Fibroblast of villous mesenchyme (primary cell): ENCODE measurements around the gene DIP2A. TPM values are rescaled to one million over a fixed set of nuclear protein-coding genes. Genes with fewer than 3 reads are reported as not detected.
"Not testable (repeated sequence)": the region's sequence is repeated elsewhere in the genome, so short reads cannot be mapped to it uniquely, and the experiment has no call there.

Experiments
- DNase-seq: peaks from one replicate; pipeline ENCODE4 v3.0.0-alpha.2; 2010; ENCODE audit warnings: low read depth
- H3K4me3 ChIP-seq: 2 replicates; pipeline ENCODE4 v1.5.1; 2011; ENCODE audit warnings: low read depth, mild to moderate bottlenecking, low read length
- total RNA-seq: library from RNA; depleted of rRNA; stranded (reverse); fragments of >200 nt; gene quantifications from 2 replicates; pipeline ENCODE4 v1.2.3, GENCODE V29; 2012
- TF ChIP-seq, protein P1 (sequence below): IDR thresholded peaks from 2 replicates; pipeline ENCODE4 v1.5.1; 2012; ENCODE audit warnings: low read depth, mild to moderate bottlenecking, low read length; ENCODE audit not compliant: insufficient read depth

The DIP2A gene
- total RNA-seq, 1 donor = 32.0 TPM

DNA sequence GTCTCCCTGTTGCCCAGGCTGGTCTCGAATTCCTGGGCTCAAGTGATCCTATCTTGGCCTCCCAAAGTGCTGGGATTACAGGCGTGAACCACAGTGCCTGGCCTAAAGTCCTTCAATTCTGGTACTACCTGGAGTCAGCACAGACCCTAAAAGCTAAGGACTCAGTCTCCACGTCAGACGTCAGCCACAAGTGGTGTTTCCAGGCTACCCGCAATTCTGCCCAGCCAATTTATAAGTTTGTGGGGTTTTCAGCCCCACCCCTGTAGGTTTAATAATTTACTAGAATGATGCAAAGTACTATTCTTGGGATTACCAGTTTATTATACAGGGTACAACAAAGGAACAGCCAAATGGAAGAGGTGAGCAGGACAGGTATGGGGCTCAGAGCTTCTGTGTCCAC, 10.6 kb upstream of the DIP2A start:
- no peak for DNase-seq
- H3K4me3 ChIP-seq = no peak overlapping the region
- TF ChIP-seq, protein P1, sequence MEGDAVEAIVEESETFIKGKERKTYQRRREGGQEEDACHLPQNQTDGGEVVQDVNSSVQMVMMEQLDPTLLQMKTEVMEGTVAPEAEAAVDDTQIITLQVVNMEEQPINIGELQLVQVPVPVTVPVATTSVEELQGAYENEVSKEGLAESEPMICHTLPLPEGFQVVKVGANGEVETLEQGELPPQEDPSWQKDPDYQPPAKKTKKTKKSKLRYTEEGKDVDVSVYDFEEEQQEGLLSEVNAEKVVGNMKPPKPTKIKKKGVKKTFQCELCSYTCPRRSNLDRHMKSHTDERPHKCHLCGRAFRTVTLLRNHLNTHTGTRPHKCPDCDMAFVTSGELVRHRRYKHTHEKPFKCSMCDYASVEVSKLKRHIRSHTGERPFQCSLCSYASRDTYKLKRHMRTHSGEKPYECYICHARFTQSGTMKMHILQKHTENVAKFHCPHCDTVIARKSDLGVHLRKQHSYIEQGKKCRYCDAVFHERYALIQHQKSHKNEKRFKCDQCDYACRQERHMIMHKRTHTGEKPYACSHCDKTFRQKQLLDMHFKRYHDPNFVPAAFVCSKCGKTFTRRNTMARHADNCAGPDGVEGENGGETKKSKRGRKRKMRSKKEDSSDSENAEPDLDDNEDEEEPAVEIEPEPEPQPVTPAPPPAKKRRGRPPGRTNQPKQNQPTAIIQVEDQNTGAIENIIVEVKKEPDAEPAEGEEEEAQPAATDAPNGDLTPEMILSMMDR = no peak

DNA sequence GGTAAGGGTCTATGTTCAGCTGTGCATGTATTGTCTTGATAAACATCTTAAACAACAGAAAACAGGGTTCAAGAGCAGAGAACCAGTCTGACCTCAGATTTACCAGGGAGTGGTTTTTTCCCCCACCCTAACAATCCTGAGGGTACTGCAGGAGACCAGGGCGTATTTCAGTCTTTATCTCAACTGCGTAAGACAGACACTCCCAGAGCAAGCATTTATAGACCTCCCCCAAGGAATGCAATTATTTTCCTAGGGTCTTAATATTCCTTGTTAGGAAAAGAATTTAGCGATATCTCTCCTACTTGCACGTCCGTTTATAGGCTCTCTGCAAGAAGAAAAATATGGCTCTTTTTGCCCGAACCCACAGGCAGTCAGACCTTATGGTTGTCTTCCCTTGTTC, 9.8 kb upstream of the DIP2A start:
- not testable (repeated sequence) for DNase-seq, H3K4me3 ChIP-seq

DNA sequence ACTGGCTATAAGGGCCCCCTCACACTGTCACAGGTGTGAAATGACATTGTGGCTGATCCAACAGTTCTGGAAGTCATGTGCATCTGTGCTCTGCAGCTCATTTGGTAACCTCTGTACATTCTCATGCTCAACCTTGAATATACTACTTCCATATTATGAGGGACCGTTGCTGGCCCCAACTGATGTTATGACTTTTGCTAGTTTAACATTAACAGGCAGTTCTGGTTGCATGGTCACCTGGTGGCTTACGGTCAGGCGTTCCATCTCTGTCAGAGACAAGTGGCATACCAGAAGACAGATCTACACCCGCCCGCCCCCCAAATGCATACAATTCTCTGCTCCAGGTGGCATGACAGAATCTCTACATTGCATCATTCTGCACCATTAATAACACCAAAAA, 6.0 kb upstream of the DIP2A start:
- DNase-seq = no peak
- H3K4me3 ChIP-seq = no peak overlapping the region
- TF ChIP-seq, protein P1 = no peak

DNA sequence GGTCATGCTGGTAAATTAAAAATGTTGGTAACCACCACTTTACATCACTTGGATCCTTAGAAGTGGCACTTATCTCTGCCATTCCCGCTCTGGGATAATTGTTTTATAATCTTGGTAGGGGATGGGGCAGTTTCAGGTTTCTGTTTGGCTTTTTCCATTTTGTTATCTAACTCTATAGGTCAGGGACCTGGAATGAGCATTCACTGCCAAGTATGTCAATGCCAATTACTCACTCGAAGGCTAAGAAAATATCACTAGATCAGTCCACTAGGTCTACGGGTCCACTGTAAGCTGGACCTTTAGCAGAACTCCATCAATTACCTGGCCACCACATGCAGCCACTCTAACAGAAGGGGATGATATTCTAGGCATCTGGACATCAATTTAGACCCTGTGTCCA, 4.5 kb upstream of the DIP2A start:
- no peak overlapping the region for H3K4me3 ChIP-seq
- no peak for DNase-seq
- TF ChIP-seq, protein P1 = no peak

DNA sequence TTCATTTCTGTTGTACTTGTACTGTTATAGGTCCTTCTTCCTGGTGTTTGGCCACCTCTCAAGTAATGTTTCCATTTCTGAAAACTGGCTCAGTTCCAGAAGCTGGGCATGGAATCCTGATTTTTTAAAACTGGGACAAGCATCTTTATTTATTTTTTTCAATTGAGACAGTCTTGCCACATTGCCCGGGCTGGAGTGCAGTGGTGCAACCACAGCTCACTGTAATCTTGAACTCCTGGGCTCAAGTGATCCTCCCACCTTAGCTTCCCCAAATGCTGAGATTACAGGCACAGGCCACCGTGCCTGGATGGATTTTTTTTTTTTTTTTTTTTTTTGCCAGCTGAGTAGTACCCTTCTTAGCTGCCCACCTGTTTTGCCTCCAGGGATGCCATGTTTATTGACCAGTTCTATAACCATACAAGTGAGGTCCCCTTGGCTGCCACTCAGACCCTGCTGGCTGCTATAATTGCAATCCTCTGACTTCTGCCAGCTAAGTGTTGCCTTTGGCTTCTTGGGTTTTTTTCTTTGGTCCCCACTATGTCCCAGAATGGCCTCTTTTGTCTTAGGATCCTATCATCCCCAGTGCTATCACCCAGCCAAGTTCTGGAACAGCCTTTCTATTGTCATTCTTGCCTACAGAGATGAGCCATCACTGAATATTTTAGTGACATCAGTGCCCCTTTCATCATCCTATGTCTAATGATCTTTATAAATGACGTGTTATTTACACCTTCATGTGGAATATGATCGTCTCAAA, 3.9 kb upstream of the DIP2A start:
- no peak for DNase-seq
- TF ChIP-seq, protein P1 = no peak
- H3K4me3 ChIP-seq = no peak overlapping the region

DNA sequence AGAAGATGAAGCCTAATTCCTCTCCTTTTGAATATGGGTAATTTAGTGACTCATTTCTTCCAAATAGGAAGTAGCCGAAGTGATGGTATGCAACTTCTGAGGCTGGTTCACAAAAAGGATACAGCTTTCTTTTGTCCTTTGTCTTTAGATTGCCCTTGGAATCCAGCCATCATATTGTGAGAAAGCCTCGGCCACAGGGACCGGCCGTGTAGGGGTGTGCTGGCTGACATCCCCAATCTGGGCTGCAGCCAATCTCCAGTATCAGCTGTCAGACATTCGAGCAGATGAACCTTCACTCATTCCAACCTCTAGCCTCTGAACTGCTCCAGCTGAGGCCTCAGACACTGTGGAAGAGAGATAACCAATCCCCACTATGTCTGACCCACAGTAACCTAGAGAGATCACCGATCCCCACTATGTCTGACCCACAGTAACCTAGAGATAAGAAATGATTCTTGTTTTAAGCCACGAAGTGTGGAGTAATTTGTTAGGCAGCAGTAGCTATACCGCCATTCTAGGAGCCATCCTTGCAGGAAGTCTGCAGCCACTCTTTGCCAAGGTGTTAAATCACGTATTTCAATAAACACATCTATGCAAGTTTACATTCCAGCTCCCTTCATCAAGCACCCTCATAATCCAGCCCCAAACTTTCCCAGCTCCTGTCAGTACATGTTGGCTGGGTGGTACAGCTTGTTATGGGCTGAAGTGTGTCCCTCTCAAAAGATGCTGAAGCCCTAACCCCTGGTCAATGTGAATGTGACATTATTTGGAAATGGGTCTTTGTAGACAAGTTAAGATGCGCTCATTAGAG, 2.9 kb upstream of the DIP2A start:
- TF ChIP-seq, protein P1 = no peak
- H3K4me3 ChIP-seq = no peak overlapping the region
- no peak for DNase-seq

DNA sequence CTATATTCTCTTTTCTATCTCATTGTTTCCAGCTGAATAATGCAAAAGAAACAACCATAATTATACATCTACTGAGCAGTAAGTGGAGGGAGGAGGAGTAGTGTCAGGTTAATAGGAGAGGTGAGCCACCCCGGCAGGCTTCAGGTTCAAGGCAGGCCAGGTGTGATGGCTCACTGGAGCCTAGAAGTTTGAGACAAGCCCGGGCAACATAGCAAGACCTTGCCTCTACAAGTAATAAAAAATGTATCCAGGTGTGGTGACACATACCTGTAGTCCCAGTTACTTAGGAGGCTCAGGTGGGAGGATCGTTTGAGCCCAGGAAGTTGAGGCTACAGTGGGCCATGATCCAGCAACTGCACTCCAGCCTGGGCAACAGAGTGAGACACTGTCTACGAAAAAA, 1.9 kb upstream of the DIP2A start:
- TF ChIP-seq, protein P1 = no peak
- no peak overlapping the region for H3K4me3 ChIP-seq
- no peak for DNase-seq
